GM12865 (cell line): ENCODE data around the gene IL17RA.

Experiments
- DNase-seq: peaks from one replicate; pipeline ENCODE4 v3.0.0; 2010; ENCODE audit warnings: low read depth
- H3K4me3 ChIP-seq: 2 replicates; pipeline ENCODE4 v1.5.1; 2011; ENCODE audit warnings: mild to moderate bottlenecking, low read depth, low read length, control low read depth
- TF ChIP-seq, protein P1 (sequence below): IDR thresholded peaks from 2 replicates; pipeline ENCODE4 v1.5.1; 2011; ENCODE audit warnings: low read length, control low read depth, low read depth, inconsistent platforms; ENCODE audit not compliant: insufficient read depth; ENCODE audit errors: missing control alignments

Gene IL17RA

DNA sequence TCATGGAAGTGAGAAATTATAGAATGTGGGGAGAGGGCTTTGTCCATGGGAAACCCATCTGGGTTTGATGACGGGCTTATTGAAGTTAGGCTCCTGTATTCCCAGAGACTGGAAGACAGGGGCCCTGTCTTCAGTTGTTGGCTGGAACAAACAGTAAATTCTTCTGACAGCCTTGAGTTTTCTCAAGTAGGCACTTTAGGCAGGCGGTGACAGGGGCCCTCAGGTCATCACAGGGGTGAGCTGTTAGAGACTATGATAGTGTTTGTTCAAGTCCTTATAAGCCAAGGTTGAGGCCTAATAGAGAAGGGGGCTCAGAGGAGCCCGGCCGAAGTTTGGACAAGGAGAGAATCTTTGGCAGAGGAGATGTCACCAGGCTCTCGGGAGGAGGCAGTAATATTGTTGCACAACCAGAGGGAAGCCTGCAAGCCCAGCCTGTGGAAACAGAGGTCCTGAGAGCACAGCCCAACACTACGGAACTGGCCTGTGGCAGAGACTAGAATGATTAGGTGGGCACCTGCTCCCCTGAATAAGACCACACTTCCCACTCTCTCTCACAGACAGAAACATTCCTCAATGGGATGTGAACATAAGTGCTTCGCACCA is 20.2 kb upstream of the IL17RA start:
- no peak overlapping the region for H3K4me3 ChIP-seq
- no peak for DNase-seq
- TF ChIP-seq, protein P1, sequence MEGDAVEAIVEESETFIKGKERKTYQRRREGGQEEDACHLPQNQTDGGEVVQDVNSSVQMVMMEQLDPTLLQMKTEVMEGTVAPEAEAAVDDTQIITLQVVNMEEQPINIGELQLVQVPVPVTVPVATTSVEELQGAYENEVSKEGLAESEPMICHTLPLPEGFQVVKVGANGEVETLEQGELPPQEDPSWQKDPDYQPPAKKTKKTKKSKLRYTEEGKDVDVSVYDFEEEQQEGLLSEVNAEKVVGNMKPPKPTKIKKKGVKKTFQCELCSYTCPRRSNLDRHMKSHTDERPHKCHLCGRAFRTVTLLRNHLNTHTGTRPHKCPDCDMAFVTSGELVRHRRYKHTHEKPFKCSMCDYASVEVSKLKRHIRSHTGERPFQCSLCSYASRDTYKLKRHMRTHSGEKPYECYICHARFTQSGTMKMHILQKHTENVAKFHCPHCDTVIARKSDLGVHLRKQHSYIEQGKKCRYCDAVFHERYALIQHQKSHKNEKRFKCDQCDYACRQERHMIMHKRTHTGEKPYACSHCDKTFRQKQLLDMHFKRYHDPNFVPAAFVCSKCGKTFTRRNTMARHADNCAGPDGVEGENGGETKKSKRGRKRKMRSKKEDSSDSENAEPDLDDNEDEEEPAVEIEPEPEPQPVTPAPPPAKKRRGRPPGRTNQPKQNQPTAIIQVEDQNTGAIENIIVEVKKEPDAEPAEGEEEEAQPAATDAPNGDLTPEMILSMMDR: no peak

DNA sequence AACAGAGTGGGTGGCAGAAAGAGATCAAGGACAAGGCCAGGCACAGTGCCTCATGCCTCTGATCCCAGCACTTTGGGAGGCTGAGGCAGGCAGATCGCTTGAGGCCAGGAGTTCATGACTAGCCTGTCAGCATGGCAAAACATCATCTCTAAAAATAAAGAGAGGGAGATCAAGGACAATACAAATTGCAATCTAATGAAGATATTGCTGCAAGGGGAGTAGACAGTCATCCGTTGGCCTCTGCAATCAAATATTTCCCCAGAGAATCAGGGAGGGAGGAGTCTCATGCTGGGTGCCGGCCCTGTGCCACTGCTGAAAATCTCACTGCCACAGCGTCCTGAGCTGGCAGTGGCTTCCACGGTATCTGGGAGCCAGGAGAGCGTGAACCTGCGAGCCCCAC is 19.4 kb upstream of the IL17RA start:
- DNase-seq: no peak
- no peak overlapping the region for H3K4me3 ChIP-seq
- TF ChIP-seq, protein P1: no peak

DNA sequence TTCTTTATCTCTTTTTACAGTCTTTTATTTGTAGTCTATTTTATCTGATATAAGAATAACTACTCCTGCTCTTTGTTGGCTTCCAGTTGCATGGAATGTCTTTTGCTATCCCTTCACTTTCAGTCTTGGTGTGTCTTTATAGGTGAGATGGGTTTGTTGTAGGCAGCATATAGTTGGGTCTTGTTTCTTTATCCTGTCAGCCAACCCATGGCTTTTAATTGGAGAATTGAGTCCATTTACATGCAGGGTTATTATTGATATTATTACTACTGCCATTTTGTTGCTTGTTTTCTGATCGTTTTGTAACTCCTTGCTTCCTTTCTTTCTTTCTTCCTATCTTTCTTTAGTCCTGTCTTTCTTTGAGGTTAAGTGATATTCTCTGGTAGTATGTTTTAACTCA is 11.9 kb upstream of the IL17RA start:
- TF ChIP-seq, protein P1: no peak
- DNase-seq: no peak
- H3K4me3 ChIP-seq: no peak overlapping the region

DNA sequence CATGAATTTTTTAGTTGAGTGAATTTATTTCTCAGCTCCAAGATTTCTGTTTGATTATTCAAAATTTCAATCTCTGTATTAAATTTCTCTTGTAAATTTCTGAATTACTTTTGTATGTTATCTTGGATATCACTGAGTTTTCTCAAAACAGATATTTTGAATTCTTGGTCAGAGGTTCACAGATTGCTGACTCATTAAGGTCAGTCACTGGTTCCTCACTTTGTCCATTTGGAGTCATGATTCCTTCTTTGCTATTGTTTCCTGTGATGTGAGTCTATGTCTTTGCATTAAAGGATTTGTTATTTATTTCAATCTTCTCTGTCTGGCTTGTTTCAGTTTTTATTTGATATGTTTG is 10.2 kb upstream of the IL17RA start:
- no peak overlapping the region for H3K4me3 ChIP-seq
- TF ChIP-seq, protein P1: no peak
- no peak for DNase-seq

DNA sequence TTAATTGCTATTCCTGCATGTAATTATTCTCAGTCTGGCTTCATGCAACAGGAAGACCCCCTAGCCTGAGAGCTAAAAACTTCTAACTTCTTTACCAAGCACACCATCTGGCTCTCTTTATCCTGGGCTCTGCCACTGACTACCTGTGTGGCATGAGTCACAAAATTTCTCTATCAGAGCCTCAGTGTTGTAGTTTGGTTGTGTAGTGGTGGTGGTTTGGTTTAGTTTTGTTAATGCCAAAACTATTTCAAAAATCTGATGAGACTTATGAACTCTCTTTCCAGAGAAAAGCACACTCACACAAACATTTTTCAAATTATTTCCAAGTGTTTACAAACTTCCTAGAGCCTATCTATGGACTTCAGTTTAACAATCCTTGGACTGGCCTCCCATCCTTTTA is 7.5 kb upstream of the IL17RA start:
- TF ChIP-seq, protein P1: no peak
- no peak for DNase-seq
- no peak overlapping the region for H3K4me3 ChIP-seq

DNA sequence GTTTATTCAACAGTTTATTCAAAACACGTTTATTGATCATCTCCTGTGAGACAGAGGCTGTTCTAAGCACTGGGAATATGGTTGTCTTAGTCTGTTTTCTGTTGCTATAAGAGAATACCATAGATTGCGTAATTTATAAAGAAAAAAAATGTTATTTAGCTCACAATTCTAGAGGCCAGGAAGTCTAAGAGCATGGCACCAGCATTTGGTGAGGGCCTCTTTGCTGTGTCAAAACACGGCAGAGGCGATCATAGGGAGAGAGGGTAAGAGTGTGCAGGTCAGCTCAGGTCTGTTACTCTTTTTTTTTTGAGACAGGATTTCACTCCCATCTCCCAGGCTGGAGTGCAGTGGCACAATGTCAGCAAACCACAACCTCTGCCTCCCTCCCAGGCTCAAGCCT is 5.2 kb upstream of the IL17RA start:
- H3K4me3 ChIP-seq: no peak overlapping the region
- TF ChIP-seq, protein P1: no peak
- DNase-seq: no peak

DNA sequence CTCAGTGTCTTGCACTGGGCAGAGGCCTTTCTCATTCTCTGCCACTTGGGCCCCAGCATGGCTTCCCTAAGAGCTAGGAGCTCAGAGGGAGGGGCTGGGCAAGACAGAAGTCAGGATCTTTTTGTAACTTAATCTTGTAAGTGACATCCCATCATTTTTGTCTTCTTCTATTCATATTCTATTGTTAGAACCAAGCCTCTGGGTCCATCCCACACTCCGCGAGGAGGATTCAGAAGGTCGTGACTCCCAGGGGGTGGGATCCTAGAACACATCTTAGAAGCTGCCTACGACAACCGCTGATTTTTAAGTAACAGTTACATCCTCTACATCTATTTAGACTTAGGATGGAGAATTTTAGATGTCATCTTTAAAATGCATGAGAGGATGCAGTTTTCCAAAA is 1.5 kb upstream of the IL17RA start:
- no peak overlapping the region for H3K4me3 ChIP-seq
- TF ChIP-seq, protein P1: no peak
- no peak for DNase-seq
